Breast epithelium (tissue), 4 donors: Measurements from ENCODE around the gene SSBP4. TPM values are rescaled to one million over a fixed set of nuclear protein-coding genes. Genes with fewer than 3 reads are reported as not detected.

Experiments used
- DNase-seq, 2 donors: peaks; one replicate each; pipeline ENCODE4 v3.0.0-alpha.2; 2019; ENCODE audit warnings: low spot score in 2 of 2
- H3K27ac ChIP-seq, 2 donors: fragments of 200-600 bp; sonication (generic) in 1 of 2; one replicate each; pipeline ENCODE4 v1.5.1; 2016 to 2019; ENCODE audit warnings: mild to moderate bottlenecking in 1 of 2
- H3K27me3 ChIP-seq, 2 donors: fragments of 200-600 bp; sonication (generic) in 1 of 2; one replicate each; pipeline versions ENCODE4 v1.5.1 to v1.6.0; 2017 to 2019; ENCODE audit warnings: control low read depth in 1 of 2, mild to moderate bottlenecking in 1 of 2
- H3K36me3 ChIP-seq: fragments of 200-600 bp; one replicate; pipeline ENCODE4 v1.5.1; 2019
- H3K4me1 ChIP-seq, 2 donors: fragments of 200-600 bp; sonication (generic); one replicate each; pipeline ENCODE4 v1.5.1; 2016 to 2019; ENCODE audit warnings: control low read depth in 1 of 2
- H3K4me3 ChIP-seq, 3 donors: fragments of 200-600 bp; sonication (generic); 1 replicate in 2 of 3; 2 replicates in 1 of 3; pipeline ENCODE4 v1.5.1; 2016 to 2019; ENCODE audit warnings: mild to moderate bottlenecking in 3 of 3, moderate library complexity in 2 of 3
- H3K9me3 ChIP-seq, 2 donors: fragments of 200-600 bp; sonication (generic) in 1 of 2; one replicate each; pipeline ENCODE4 v1.5.1; 2016 to 2019; ENCODE audit warnings: control low read depth in 1 of 2
- CTCF ChIP-seq, 3 donors: fragments of 450-650 bp; IDR thresholded peaks; one replicate each; pipeline ENCODE4 v1.5.1; 2016 to 2017; ENCODE audit warnings: antibody characterized with exemption in 3 of 3, mild to moderate bottlenecking in 3 of 3, moderate library complexity in 3 of 3
- POLR2A ChIP-seq: fragments of 450-650 bp; IDR thresholded peaks from one replicate; pipeline ENCODE4 v1.6.1; 2016; ENCODE audit warnings: antibody characterized with exemption, mild to moderate bottlenecking, moderate library complexity
- POLR2AphosphoS5 ChIP-seq, 3 donors: sonication (generic); formaldehyde crosslinking; IDR thresholded peaks; one replicate each; pipeline ENCODE4 v1.6.1; 2017; ENCODE audit warnings: antibody characterized with exemption in 3 of 3
- intact Hi-C: fragments of 100-400 bp; cut with DNase I; formaldehyde crosslinking; loops from one replicate; pipeline ENCODE4 v1.15.1; 2023; ENCODE audit warnings: low total_unique reads
- total RNA-seq, 3 donors: library from RNA; depleted of rRNA; stranded (reverse); fragments of >200 nt; gene quantifications; one replicate each; pipeline ENCODE4 v1.1.0, GENCODE V29; 2016

SSBP4 gene
- total RNA-seq, 3 donors from 2014 or later, result 29.4 to 71.8 (median 46.7) TPM

- no peaks in the 10 kb centered on the region for H3K36me3 ChIP-seq
- H3K4me3 ChIP-seq, result no peak overlapping the region
- H3K27ac ChIP-seq, result peak overlapping the region; percentile 83 to 98
- no peak for DNase-seq
- H3K9me3 ChIP-seq, result no peaks in the 10 kb centered on the region
- intact Hi-C loops, result no loop called here
- peaks cover 40 to 43% of the 10 kb centered on the region in 2 donors for H3K4me1 ChIP-seq
- no peaks in the 10 kb centered on the region for H3K27me3 ChIP-seq
- TF ChIP-seq POLR2A (no peak), CTCF (IDR thresholded peaks at IDR 0.05) (no peak), POLR2AphosphoS5 (IDR thresholded peaks at IDR 0.05) (no peak)
Measured at GRCh38 chr19:18481505-18482222, 62.5 kb downstream of the SSBP4 start.

GRCh38 chr19:18483119-18483890, 64.1 kb downstream of the SSBP4 start:
- peak overlapping the region in 1 of 2 donors; percentile 56 for H3K27ac ChIP-seq
- H3K27me3 ChIP-seq, result no peaks in the 10 kb centered on the region
- TF ChIP-seq POLR2AphosphoS5 (IDR thresholded peaks at IDR 0.05) (no peak), CTCF (IDR thresholded peaks at IDR 0.05) (no peak), POLR2A (no peak)
- intact Hi-C loops, result no loop called here
- no peaks in the 10 kb centered on the region for H3K9me3 ChIP-seq
- no peaks in the 10 kb centered on the region for H3K36me3 ChIP-seq
- DNase-seq, result no peak
- H3K4me3 ChIP-seq, result no peak overlapping the region
- peaks cover 43 to 55% of the 10 kb centered on the region in 2 donors for H3K4me1 ChIP-seq

Other genes starting within 250 kb of the SSBP4 start
- 100 to 1,000 TPM in 1 of 3 donors, 10 to 100 TPM in 2; 50.1 to 103 (median 91.6) TPM for gene IFI30, start 245.6 kb upstream of the SSBP4 start, total RNA-seq
- gene MPV17L2, start 226.2 kb upstream of the SSBP4 start, total RNA-seq, result 10 to 100 TPM; 24.3 to 41.3 (median 37.1) TPM
- gene RAB3A, start 215.4 kb upstream of the SSBP4 start, total RNA-seq, result 1 to 10 TPM in 2 of 3 donors, under 1 TPM in 1; 0.66 to 1.2 (median 1.1) TPM
- gene PDE4C, start 193.0 kb upstream of the SSBP4 start, total RNA-seq, result 1 to 10 TPM in 1 of 3 donors, under 1 TPM in 1, not detected in 1; 0.33 to 1.3 TPM
- gene IQCN, start 144.9 kb upstream of the SSBP4 start, total RNA-seq, result 10 to 100 TPM in 1 of 3 donors, 1 to 10 TPM in 2; 7.0 to 16.6 (median 9.5) TPM
- gene JUND, start 137.8 kb upstream of the SSBP4 start, total RNA-seq, result 100 to 1,000 TPM; 325 to 833 (median 602) TPM
- 100 to 1,000 TPM in 2 of 3 donors, 10 to 100 TPM in 1; 83.0 to 122 (median 120) TPM for gene LSM4, start 96.3 kb upstream of the SSBP4 start, total RNA-seq
- 10 to 100 TPM; 22.5 to 29.2 (median 25.9) TPM for gene PGPEP1, start 78.8 kb upstream of the SSBP4 start, total RNA-seq
- 10 to 100 TPM in 1 of 3 donors, 1 to 10 TPM in 2; 2.7 to 60.3 (median 9.2) TPM for gene GDF15, start 33.2 kb upstream of the SSBP4 start, total RNA-seq
- 10 to 100 TPM in 1 of 3 donors, 1 to 10 TPM in 2; 3.9 to 27.2 (median 7.2) TPM for gene LRRC25, start 21.8 kb upstream of the SSBP4 start, total RNA-seq
- gene ISYNA1, start 18.7 kb downstream of the SSBP4 start, total RNA-seq, result 10 to 100 TPM in 2 of 3 donors, 1 to 10 TPM in 1; 7.4 to 42.9 (median 40.2) TPM
- gene ELL, start 102.7 kb downstream of the SSBP4 start, total RNA-seq, result 10 to 100 TPM; 13.0 to 22.3 (median 15.7) TPM
- gene FKBP8, start 124.2 kb downstream of the SSBP4 start, total RNA-seq, result 100 to 1,000 TPM; 214 to 336 (median 294) TPM
- gene KXD1, start 138.5 kb downstream of the SSBP4 start, total RNA-seq, result 100 to 1,000 TPM in 2 of 3 donors, 10 to 100 TPM in 1; 92.6 to 140 (median 139) TPM
- gene UBA52, start 152.5 kb downstream of the SSBP4 start, total RNA-seq, result 100 to 1,000 TPM; 729 to 865 (median 831) TPM
- gene REX1BD, start 169.4 kb downstream of the SSBP4 start, total RNA-seq, result 100 to 1,000 TPM in 2 of 3 donors, 10 to 100 TPM in 1; 99.8 to 117 (median 111) TPM
- 10 to 100 TPM in 2 of 3 donors, 1 to 10 TPM in 1; 5.6 to 68.6 (median 21.0) TPM for gene CRLF1, start 187.4 kb downstream of the SSBP4 start, total RNA-seq
- 1 to 10 TPM in 2 of 3 donors, not detected in 1; 1.2 to 2.3 TPM for gene TMEM59L, start 193.5 kb downstream of the SSBP4 start, total RNA-seq
- gene KLHL26, start 217.6 kb downstream of the SSBP4 start, total RNA-seq, result 10 to 100 TPM in 2 of 3 donors, 1 to 10 TPM in 1; 7.0 to 18.1 (median 14.7) TPM